Motor neuron (in vitro differentiated cells): ENCODE measurements around the gene KEAP1. TPM values are rescaled to one million over a fixed set of nuclear protein-coding genes. Genes with fewer than 3 reads are reported as not detected.

ENCODE experiments used
- ATAC-seq, 8 experiments: fragments of 200-7000 bp; cut with Tn5 transposase; replicated peaks in 6 of 8; 2 replicates each; pipeline ENCODE4 v1.8.0; 2021; ENCODE audit warnings: mild to moderate bottlenecking in 8 of 8, moderate library complexity in 8 of 8
- H3K27ac ChIP-seq, 2 donors: fragments of 250-450 bp; sonication (Bioruptor Pico); 2 replicates each; pipeline ENCODE4 v1.9.0; 2021; ENCODE audit warnings: antibody characterized with exemption in 2 of 2, mild to moderate bottlenecking in 2 of 2, moderate library complexity in 1 of 2
- H3K4me1 ChIP-seq, 2 donors: fragments of 250-450 bp; sonication (Bioruptor Pico); replicated peaks in 1 of 2; 2 replicates each; pipeline ENCODE4 v1.6.1; 2021; ENCODE audit warnings: antibody characterized with exemption in 2 of 2, mild to moderate bottlenecking in 2 of 2, moderate library complexity in 1 of 2
- H3K4me3 ChIP-seq, 5 donors: fragments of 250-450 bp; sonication (Bioruptor Pico); 2 replicates each; pipeline ENCODE4 v1.9.0; 2021; ENCODE audit warnings: antibody characterized with exemption in 5 of 5, mild to moderate bottlenecking in 5 of 5, moderate library complexity in 4 of 5
- WGBS, 10 experiments: fragments of 450-650 bp; shearing (Covaris generic); methylation state at CpG; one replicate each; pipeline ENCODE4 v1.0.0; 2022; 5-methylcytosine and 5-hydroxymethylcytosine counted together
- in situ Hi-C, 9 experiments: fragments of 400-800 bp; cut with MboI; loops; one replicate each; pipeline ENCODE4 v1.15.0; 2021; ENCODE audit warnings: low sequenced_read_pairs in 9 of 9, low pct_unique_long_range_greater_than_20kb in 2 of 9; ENCODE audit not compliant: unreplicated experiment in 9 of 9
- total RNA-seq, 8 experiments: library from RNA; unstranded; fragments of 300-600 nt; gene quantifications; 2 replicates each; pipeline versions ENCODE4 v1.2.3 to v1.2.4, GENCODE V29; 2022

The KEAP1 gene
- total RNA-seq, 8 experiments from 2014 or later, result 27.1 to 84.0 (median 49.6) TPM

DNA sequence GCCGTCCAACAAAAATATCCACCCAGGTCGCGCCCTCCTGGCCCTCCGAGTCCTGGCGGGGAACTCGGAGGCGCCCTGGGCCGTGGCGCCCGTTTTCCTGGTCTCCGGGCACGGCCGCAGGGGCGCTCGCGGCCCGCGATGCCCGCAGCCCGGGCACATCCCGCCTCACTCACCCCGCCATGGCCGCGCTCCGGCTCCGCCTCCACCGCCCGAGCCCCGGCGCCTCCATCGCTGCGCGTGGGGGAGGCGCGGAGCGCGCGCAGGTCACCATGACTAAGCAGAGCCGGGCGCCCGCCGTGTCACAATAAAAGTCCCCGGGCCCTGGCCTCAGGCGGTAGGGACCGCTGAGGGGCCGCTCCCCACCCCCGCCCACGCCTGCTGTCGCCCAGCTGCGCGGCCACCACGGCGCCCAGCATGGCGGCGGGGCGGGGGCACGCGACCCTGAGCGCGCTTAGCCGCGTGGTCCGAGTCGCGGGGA lies 593 bp downstream of the KEAP1 start:
- H3K4me3 ChIP-seq, result peak overlapping the region; percentile 78 to 95 (median 92)
- peaks cover 4 to 5% of the 10 kb centered on the region in 2 donors for H3K4me1 ChIP-seq
- in situ Hi-C loops, result no loop called here
- peak overlapping the region; percentile 96 for H3K27ac ChIP-seq
- WGBS, 10 experiments, result 0% methylated on average over 3 to 11 of the region's 65 CpGs; no CpG with 5 or more reads in 8 of the 10 experiments
- ATAC-seq, result peak; percentile 83 to 96 (median 94)

DNA sequence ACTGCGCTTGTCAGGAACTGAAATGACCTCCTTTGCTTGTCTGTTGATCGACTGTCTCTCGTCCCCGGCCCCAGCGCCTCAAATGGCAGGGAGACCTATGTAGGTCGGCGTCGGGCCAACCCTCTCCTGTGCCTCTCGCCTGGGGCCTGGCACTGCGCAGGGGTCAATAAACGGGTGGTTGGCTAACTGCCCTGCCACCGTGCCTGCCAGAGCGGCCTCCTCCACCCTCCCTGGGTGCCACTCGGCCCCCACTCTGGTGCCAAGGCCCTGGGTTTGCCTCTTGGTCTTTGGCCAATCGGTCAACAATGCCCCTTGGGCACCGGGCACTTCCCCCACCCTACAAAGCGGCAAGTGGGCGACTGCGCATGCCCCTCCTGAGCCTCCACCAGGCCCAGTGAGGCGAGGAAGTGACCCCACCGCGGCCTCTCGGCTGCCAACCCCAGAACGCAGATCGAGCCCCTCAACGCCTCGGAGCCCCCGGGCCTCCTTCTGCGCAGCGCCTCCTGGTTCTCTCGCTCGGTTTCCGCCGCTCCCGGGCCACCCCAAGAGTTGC lies 1.1 kb downstream of the KEAP1 start:
- peak; percentile 24 to 61 (median 50) for ATAC-seq
- WGBS, 10 experiments, result 0 to 13% (median 8%) methylated on average over 1 to 8 of the region's 35 CpGs; no CpG with 5 or more reads in 5 of the 10 experiments
- in situ Hi-C loops, result no loop called here
- Histone ChIP-seq H3K4me3 (peak overlapping the region; percentile 78 to 95 (median 92)), H3K4me1 (peaks cover 4 to 5% of the 10 kb centered on the region in 2 donors), H3K27ac (peak overlapping the region; percentile 96)

DNA sequence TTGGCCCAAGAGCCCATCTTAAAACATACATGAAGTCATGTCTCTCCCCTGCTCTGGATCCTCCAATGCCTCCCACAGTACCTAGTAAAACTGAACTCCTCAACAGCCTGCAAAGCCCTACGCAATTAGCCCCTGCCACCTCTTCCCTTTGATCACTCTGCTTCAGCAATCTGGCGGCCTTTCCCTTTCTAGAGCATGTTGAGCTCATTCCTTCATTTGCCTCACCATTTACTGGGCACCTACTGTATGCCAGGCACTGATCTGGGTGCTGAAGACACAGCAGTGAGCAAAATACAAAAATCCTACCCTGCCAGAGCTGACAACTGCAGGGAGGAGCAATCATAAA lies 2.9 kb downstream of the KEAP1 start:
- Histone ChIP-seq H3K27ac (no peak overlapping the region), H3K4me1 (peaks cover 4 to 5% of the 10 kb centered on the region in 2 donors), H3K4me3 (no peak overlapping the region)
- no peak for ATAC-seq
- in situ Hi-C loops, result no loop called here
- WGBS, 10 experiments, result 80 to 100% (median 95%) methylated on average over 1 to 2 of the region's 2 CpGs; no CpG with 5 or more reads in 4 of the 10 experiments

DNA sequence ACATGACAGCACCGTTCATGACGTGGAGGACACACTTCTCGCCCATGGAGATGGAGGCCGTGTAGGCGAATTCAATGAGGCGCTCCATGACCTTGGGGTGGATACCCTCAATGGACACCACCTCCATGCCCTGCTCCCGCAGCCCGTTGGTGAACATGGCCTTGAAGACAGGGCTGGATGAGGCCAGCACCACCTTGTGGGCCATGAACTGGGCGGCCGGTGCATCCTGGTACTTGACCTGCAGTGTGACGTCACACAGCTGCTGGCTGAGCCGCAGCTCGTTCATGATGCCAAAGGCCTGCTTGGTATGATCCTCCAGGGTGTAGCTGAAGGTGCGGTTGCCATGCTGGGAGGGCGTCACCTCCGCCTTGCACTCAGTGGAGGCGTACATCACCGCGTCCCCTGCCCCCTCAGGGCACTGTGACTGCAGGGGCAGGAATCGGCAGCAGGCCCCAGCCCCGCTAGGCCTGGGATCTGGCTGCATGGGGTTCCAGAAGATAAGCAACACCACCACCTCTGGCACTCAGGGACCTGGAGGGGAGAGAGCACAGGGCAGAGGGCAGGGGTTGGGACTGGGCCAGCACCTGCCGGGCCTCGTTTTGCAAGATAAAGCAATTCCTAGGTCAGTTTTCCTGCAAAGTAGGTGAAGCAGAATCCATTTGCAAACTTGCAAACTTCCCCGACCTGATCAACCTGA lies 3.5 kb downstream of the KEAP1 start:
- no peak for ATAC-seq
- Histone ChIP-seq H3K4me1 (peaks cover 4 to 5% of the 10 kb centered on the region in 2 donors), H3K27ac (no peak overlapping the region), H3K4me3 (no peak overlapping the region)
- 50 to 100% (median 87%) methylated on average over 1 to 12 of the region's 24 CpGs; no CpG with 5 or more reads in 2 of the 10 experiments for WGBS, 10 experiments
- in situ Hi-C loops, result no loop called here

DNA sequence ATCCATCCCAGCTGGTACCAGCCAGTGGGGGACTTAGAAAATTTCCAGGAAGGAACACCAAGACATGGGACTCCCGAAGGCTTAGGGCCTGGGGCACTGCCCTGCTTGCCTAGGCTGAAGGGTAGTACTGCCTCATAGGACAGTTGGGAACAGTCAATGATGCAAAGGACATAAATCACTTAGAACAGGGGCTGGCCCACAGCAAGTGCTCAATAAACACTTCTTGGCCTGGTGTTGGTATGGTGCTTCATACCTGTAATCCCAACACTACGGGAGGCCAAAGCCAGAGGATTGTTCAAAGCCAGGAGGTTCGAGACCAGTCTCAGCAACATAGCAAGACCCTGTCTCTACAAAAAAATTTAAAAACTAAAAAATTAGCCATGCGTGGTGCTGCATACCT lies 5.8 kb downstream of the KEAP1 start:
- 86 to 100% (median 100%) methylated on average over 1 to 2 of the region's 4 CpGs; no CpG with 5 or more reads in 3 of the 10 experiments for WGBS, 10 experiments
- H3K4me3 ChIP-seq, result no peak overlapping the region
- in situ Hi-C loops, result no loop called here
- no peak overlapping the region for H3K27ac ChIP-seq
- peaks cover 4 to 5% of the 10 kb centered on the region in 2 donors for H3K4me1 ChIP-seq
- no peak for ATAC-seq

DNA sequence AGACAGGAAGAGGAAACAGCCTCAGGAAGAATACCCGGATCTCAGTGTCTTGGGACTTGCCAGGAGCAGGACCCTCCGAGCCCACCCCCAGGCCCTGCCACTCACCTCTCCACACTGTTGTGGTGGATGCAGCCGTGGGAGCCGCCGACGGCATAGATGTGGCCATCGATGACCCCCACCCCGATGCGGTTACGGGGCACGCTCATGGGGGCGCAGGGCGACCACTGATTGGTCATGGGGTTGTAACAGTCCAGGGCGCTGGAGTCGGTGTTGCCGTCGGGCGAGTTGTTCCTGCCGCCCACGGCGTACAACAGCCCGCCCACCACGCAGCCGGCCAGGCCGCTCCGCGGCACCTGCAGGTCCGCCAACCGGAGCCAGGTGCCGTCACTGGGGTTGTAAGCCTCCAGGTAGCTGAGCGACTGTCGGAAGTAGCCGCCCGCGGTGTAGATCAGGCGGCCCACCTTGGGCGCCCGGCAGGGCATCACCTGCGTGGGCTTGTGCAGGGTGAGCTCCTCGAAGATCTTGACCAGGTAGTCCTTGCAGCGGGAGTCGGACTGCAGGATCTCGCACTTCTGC lies 11.6 kb downstream of the KEAP1 start:
- H3K4me3 ChIP-seq, result no peak overlapping the region
- no peak overlapping the region for H3K27ac ChIP-seq
- in situ Hi-C loops, result no loop called here
- peak in 2 of 8 experiments; percentile 10 to 12 for ATAC-seq
- H3K4me1 ChIP-seq, result no peaks in the 10 kb centered on the region
- 96 to 100% (median 100%) methylated on average over 2 to 8 of the region's 43 CpGs; no CpG with 5 or more reads in 7 of the 10 experiments for WGBS, 10 experiments

DNA sequence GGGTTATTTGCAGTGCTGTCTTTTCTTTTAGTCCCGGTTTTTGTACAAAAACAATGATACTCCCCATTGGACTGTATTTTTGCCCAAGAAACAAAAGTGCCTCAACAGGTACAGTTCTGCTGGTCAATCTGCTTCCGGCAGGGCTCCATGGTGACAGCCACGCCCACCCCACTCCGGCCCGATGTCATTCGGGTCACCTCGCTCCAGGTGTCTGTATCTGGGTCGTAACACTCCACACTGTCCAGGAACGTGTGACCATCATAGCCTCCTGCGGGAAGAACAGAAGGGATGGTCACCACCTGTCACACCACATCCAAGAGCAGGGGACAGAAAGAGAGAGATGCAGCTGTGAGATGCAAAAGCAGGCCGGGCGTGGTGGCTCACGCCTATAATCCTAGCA lies 16.6 kb downstream of the KEAP1 start:
- Histone ChIP-seq H3K27ac (no peak overlapping the region), H3K4me1 (no peaks in the 10 kb centered on the region), H3K4me3 (no peak overlapping the region)
- in situ Hi-C loops, result no loop called here
- no peak for ATAC-seq
- 24 to 96% (median 75%) methylated on average over 1 to 10 of the region's 13 CpGs; no CpG with 5 or more reads in 5 of the 10 experiments for WGBS, 10 experiments

DNA sequence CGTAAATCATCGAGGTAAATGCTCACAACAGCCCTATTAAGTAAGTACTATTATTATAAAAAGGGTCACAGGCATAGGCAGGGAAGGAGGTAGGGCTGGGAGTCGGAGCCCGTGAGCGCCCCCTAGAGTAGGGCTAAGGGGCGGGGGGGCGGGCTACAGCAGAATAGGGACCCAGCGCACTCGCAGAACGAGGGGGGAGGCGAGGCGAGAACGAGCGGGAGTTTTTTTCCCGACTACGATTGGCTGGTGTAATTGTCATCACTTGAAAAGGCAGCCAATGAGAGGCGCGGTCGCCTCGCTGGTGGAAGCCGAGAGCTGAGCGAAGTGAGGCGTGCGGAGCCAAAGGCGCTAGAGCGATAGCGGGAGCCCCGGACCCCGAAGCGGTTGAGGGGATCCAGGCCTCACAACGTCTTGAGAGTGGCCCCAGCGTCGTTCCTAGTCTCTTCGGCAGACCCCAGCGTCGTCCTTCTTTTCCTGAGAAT lies 24.2 kb downstream of the KEAP1 start:
- Histone ChIP-seq H3K27ac (no peak overlapping the region), H3K4me1 (no peaks in the 10 kb centered on the region), H3K4me3 (peak overlapping the region; percentile 16 to 22 (median 18))
- peak; percentile 88 to 98 (median 96) for ATAC-seq
- 0 to 25% (median 10%) methylated on average over 1 to 5 of the region's 36 CpGs; no CpG with 5 or more reads in 1 of the 10 experiments for WGBS, 10 experiments
- in situ Hi-C loops, result no loop called here

DNA sequence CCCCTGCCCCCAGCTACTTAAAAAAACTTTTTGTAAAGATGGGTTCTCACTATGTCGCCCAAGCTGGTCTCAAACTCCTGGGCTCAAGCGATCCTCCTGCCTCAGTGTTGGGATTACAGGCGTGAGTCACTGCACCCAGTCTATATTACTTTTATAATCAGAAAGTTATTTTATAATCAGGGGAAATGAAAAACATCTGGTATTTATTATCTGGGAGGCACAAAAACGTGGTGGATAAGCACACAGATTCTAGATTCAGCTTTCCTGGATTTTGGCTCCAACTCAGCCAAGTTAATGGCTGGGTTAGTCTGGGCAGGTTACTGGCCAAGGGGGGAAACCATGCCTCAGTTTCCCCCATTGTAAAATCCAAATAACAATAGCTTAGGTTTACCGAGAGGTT lies 24.7 kb downstream of the KEAP1 start:
- Histone ChIP-seq H3K4me1 (no peaks in the 10 kb centered on the region), H3K4me3 (no peak overlapping the region), H3K27ac (no peak overlapping the region)
- in situ Hi-C loops, result no loop called here
- 0 to 72% (median 20%) methylated on average over 1 to 5 of the region's 5 CpGs; no CpG with 5 or more reads in 1 of the 10 experiments for WGBS, 10 experiments
- ATAC-seq, result no peak

DNA sequence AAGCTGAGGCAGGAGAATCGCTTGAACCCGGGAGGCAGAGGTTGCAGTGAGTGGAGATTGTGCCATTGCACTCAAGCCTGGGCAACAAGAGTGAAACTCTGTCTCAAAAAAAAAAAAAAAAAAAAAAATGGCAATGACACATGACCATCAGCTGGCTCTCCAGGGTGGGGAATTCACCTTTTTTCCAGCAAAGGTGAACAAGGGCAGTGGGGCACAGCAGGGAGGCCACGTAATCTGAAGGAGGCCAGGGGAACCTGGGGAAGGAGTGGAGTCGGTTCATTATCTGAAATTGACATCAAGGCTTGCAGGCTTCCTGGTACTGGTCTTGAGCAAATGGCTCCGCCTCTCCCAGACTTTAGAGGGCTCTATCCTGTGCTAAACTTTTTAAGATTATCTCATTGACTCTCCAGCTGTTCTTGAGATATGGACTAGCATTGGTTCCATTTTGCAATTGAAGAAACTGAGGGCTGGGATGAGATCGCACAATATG lies 28.1 kb downstream of the KEAP1 start:
- no peak for ATAC-seq
- WGBS, 10 experiments, result 0 to 100% (median 64%) methylated on average over 1 to 6 of the region's 6 CpGs
- Histone ChIP-seq H3K4me3 (no peak overlapping the region), H3K4me1 (no peaks in the 10 kb centered on the region), H3K27ac (no peak overlapping the region)
- in situ Hi-C loops, result no loop called here

DNA sequence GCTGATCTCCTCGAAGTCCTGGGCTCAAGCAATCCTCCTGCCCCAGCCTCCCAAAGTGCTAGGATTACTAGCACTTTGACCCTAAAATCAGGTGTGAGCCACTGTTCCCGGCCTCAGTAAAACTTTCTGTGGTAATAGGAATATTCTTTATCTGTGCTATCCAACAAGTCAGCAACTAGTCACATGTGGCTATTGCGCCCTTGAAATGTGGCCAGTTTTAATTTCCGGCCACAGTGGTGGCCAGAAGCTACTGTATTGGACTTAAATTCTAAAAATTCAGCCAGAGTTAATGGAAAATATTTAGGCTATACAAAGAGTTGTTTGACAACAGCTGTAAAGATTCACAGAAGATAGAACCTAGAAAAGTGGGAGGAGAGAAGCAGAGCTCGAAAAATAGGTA lies 30.0 kb downstream of the KEAP1 start:
- Histone ChIP-seq H3K4me1 (peaks cover 0 to under 1% of the 10 kb centered on the region in 2 donors), H3K27ac (no peak overlapping the region), H3K4me3 (no peak overlapping the region)
- no peak for ATAC-seq
- in situ Hi-C loops, result no loop called here
- WGBS, 10 experiments, result 25 to 100% (median 59%) methylated on average over 2 to 4 of the region's 5 CpGs; no CpG with 5 or more reads in 1 of the 10 experiments

DNA sequence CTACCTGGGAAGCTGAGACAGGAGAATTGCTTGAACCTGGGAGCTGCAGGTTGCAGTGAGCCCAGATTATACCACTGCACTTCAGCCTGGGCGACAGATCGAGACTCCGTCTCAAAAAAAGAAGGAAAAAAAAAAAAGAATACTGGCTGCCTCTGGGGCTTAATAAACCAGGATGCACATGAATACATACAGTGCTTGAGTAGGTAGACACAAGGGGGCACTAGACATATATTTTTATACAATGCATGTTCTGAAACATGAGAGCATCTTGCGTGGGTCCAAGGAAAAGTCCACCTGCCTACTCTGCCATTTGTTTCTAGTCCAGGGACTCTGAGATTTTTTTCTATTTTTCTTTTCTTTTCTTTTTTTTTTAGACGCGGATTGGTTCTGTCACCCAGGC lies 31.2 kb downstream of the KEAP1 start:
- H3K4me1 ChIP-seq, result peaks cover 0 to 7% of the 10 kb centered on the region in 2 donors
- ATAC-seq, result peak in 5 of 8 experiments; percentile 29 to 89 (median 38)
- no peak overlapping the region for H3K4me3 ChIP-seq
- WGBS, 10 experiments, result 6 to 90% (median 54%) methylated on average over 3 to 4 of the region's 6 CpGs; no CpG with 5 or more reads in 3 of the 10 experiments
- in situ Hi-C loops, result no loop called here
- H3K27ac ChIP-seq, result no peak overlapping the region

DNA sequence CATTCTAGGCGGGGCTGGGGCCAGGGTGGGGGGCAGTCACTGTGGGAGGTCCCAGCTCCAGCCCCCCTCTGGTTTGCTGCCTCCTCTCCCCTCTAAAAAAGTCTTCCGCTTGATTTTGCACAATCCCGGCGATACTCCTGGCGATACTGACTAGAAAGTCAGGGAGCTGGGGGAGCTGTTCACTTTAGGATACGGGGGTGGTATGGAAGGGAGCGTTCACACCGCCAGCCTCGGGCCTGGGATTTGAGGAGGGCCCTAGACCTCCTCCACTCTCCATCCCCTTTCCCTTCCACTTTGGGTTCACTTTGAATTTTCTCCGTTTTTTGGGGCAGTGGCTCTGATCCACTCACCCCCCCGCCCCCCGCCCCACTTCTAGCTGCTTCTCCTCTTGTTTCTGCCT lies 35.0 kb downstream of the KEAP1 start:
- Histone ChIP-seq H3K27ac (no peak overlapping the region), H3K4me1 (peaks cover 0 to 7% of the 10 kb centered on the region in 2 donors), H3K4me3 (no peak overlapping the region)
- 40 to 80% (median 50%) methylated on average over 1 to 2 of the region's 12 CpGs; no CpG with 5 or more reads in 7 of the 10 experiments for WGBS, 10 experiments
- ATAC-seq, result no peak
- in situ Hi-C loops, result no loop called here
